ENCODE data around the gene NCLN.
"Not testable (repeated sequence)": the region's sequence is repeated elsewhere in the genome, so short reads cannot be mapped to it uniquely, and the experiment has no call there.

NCLN gene

DNA sequence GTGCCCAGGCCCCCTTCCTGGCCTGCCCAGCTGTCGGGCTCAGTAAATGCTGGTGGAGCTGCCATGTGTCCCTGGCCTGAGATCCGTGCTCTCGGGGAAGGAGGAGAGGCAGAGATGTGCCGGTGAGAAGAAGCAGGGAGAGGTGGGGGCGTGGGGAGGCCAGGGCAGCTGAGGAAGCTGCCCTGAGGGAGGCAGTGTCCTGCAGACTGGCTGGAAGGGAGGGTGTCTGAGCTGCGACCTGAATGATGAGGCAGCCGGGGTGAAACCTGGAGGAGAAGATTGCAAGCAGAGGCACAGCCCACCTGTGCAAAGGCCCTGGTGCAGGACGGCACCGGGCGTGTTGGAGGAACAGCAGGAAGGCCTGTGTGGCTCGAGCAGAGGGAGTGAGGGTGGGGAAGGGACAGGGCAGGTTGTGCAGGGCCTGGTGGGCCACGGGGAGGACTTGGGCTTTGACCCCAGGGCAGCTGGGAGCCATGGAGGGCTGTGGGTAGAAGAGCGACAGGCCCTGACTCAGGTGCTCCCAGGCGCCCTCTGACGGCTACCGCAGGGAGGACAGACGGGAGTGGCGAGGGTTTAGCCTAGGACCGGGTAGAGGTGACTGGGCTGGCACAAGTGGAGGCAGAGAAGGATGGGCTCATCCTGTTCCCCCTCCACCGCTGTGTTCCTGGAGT is 24.8 kb downstream of the NCLN start:
- no peak overlapping the region for H3K4me3 ChIP-seq (ENCODE audit: low read length)
- no peak for DNase-seq (ENCODE audit: low read depth, low spot score)

GRCh38 chr19:3211191-3211590 is 25.5 kb downstream of the NCLN start:
- no peak overlapping the region for H3K4me3 ChIP-seq (ENCODE audit: low read length)
- DNase-seq (ENCODE audit: low read depth, low spot score), result no peak

GRCh38 chr19:3213159-3213558 is 27.4 kb downstream of the NCLN start:
- DNase-seq (ENCODE audit: low read depth, low spot score), result no peak
- no peak overlapping the region for H3K4me3 ChIP-seq (ENCODE audit: low read length)

DNA sequence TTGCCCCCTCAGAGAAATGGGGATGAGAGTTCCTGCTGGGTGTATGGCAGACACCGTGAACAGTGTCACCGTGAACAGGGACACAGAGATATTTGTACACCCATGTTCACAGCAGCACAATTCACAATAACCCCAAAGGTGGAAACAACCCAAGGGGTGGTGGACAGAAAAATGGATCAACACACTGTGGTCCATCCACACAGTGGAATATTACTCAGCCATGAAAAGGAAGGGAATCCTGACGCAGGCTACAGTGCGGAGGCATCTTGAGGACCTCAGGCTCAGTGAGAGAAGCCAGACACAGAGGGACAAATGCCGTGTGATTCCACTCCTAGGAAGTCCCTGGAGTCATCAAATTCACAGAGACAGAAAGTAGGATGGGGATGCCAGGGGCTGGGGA is 31.1 kb downstream of the NCLN start:
- no peak overlapping the region for H3K4me3 ChIP-seq (ENCODE audit: low read length)
- no peak for DNase-seq (ENCODE audit: low read depth, low spot score)

DNA sequence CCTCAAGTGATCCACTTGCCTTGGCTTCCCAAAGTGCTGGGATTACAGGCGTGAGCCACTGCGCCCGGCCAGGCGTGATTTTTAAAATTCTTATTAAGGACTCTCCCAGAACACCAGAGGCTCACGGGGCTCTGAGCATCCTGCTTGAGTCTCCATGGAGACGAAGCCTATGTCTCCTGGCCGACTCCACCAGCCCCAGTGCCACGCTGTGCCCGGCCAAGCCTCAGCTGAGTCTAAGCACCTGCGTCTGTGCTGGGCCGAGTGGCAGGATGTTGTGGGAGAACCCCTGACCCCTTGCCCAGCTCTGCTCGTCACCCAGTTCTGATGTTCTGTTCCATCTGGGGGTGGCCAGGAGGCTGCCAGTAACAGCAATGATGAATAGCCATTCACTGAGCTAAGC is 34.8 kb downstream of the NCLN start:
- no peak for DNase-seq (ENCODE audit: low read depth, low spot score)
- no peak overlapping the region for H3K4me3 ChIP-seq (ENCODE audit: low read length)

- H3K4me3 ChIP-seq (ENCODE audit: low read length); DNase-seq (ENCODE audit: low read depth, low spot score): not testable (repeated sequence)
Measured at GRCh38 chr19:3221576-3221975, 35.8 kb downstream of the NCLN start.

DNA sequence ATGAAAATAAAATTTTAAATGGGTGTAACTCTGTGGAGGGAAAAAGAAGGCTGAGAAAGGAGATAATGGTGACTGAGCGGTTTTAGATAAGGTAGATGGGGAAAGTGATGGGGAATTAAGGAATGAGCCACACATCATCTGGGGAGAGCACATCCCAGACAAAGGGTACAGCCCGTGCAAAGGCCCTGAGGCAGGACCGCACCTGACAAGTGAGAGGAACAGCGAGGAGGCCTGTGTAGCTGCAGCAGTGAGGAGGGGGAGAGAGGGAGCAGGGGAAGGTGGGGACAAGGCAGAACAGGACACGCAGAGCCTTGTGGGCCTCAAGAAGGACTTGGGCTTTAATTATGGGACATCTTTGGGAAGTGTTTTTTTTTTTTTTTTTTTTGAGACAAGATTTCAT is 37.0 kb downstream of the NCLN start:
- DNase-seq (ENCODE audit: low read depth, low spot score), result no peak

DNA sequence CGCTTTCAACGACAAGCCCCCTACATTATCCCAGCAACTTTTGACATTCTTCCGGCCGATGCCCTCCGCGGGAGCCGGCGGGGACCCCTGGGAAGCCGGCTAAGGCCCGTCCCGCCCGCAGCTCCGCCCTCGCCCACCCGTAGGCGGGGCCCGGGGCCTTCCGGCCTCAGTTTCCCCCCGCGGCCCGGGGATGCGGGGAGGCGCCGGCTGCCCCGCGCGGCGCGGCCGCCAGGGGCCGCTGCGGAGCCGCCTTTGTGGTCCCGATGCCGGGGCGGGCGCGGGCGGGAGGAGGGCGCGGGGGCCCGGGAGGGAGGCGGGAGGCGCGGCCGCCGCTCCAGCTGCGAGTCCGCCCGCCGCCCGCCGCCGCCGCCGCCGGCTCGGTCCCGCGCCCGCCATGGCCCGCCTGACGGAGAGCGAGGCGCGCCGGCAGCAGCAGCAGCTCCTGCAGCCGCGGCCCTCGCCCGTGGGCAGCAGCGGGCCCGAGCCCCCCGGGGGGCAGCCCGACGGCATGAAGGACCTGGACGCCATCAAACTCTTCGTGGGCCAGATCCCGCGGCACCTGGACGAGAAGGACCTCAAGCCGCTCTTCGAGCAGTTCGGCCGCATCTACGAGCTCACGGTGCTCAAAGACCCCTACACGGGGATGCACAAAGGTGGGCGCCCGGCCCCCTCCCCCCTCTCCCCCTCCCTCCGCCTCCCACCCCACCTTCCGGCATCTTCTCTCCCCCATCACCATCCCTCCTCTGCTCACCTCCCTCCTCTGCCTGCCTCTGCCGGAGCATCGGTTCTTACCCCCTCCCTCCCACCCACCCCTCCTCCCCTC is 38.8 kb downstream of the NCLN start, which contains the start of gene CELF5:
Gene CELF5 (plus strand): TSS at position 316 of the 823 bp plus-strand sequence. CDS start 79 bp downstream, at position 395.
- H3K4me3 ChIP-seq (ENCODE audit: low read length), result peak within 1 kb of the TSS; percentile 49
- DNase-seq (ENCODE audit: low read depth, low spot score), result no peak

More for the DNA sequence above, 37.0 kb downstream of the NCLN start:
- no peak overlapping the region for H3K4me3 ChIP-seq (ENCODE audit: low read length)

DNA sequence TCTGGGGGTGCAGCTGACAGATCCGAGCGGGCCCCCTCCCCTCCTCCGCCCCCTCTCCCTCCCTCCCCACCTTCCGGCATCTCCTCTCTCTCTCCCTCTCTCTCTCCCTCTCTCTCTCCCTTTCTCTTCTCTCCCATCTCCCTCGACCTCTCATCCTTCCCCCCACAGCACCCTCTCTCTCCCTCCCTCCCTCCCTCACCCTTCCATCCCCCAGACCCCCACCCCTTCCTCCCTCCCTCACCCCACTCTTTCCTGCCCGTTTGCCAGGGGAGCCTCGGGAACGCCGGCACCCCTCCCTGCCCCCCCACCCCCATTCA is 39.4 kb downstream of the NCLN start:
- DNase-seq (ENCODE audit: low read depth, low spot score), result no peak
- no peak overlapping the region; the same call in 1 of the 2 replicates for H3K4me3 ChIP-seq (ENCODE audit: low read length)

- DNase-seq (ENCODE audit: low read depth, low spot score), result no peak
- no peak overlapping the region for H3K4me3 ChIP-seq (ENCODE audit: low read length)
Measured at GRCh38 chr19:3225677-3226093, 40.0 kb downstream of the NCLN start.

DNA sequence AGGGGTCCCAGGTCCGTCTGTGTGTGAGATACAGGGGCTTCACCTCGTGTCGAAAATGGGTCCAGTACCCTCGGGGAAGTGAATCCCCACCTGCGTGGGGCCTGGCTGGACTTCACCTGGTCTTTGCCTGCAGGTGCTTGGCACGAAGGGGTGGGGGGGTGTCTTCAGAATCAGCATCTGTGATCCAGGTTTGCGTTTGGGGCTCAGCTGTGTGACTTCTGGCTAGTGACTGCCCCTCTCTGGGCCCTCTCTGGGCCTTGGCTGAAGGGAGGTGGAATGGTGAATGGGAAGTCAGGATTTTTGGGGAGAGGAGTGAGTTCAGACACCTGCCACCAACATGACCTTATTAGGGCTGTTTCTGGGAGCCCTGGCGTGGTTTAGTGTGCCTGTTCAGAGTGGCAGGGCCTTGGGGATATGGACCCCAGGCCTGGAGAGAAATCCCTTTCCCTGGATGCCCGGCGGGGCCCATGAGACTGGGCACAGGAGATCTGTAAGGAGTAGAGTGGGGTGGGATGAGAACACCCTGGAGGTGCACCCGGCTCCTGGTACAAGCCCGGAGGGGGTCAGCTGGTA is 41.4 kb downstream of the NCLN start:
- no peak for DNase-seq (ENCODE audit: low read depth, low spot score)
- H3K4me3 ChIP-seq (ENCODE audit: low read length), result no peak overlapping the region

DNA sequence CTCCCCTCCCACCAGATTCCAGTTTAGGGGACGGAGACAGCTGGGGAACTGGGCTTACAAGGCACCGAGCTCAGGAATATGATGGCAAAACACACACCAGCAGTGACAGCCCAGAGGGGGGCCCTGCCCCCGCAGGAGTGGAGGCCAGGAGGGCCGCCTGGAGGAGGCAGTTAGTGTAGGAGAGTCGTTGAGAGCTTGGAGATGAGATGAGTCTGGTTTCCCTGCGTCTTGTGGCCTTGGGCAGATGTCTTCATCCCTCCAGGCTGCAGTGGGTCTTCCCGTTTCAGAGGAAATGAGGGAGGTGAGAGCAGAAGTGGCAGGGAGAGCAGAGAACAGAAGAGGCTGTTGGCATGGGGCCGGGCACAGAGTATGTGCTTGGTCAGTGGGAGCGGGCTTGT is 43.6 kb downstream of the NCLN start:
- H3K4me3 ChIP-seq (ENCODE audit: low read length), result no peak overlapping the region
- no peak for DNase-seq (ENCODE audit: low read depth, low spot score)

GRCh38 chr19:3229888-3230496 is 44.3 kb downstream of the NCLN start:
- H3K4me3 ChIP-seq (ENCODE audit: low read length), result no peak overlapping the region
- DNase-seq (ENCODE audit: low read depth, low spot score), result no peak

DNA sequence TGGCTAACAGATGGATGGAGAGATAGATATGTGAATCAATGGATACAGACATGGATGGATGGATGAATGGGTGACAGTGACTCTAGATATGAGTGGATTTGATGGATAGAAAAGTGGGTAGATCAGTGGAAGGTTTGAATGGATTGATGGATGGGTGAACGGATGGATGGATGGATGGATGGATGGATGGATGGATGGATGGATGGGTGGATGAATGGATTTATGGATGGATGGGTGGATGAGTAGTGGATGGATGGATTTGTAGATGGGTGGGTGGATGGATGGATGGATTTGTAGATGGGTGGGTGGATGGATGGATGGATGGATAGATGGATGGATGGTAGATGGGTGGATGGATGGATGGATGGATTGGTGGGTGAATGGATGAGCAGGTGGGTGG is 45.6 kb downstream of the NCLN start:
- no peak overlapping the region for H3K4me3 ChIP-seq (ENCODE audit: low read length)
- DNase-seq (ENCODE audit: low read depth, low spot score), result no peak

DNA sequence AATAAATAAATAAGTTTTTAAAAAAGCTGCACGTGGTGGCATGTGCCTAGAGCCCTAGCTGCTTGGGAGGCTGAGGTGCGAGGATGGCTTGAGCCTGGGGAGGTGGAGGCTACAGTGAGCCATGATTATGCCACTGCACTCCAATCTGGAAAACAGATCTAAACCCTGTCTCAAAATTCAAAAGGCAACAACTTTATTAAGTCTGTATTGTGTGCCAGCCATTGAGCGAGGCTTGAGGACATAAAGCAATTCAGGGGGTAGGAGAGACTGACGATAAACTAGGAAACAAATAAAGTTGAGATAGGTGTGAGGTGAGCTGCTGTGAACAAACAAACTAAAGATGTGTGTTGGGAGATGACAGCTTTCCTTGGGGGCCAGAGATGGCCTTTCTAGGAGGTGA is 47.4 kb downstream of the NCLN start:
- no peak for DNase-seq (ENCODE audit: low read depth, low spot score)

GRCh38 chr19:3233831-3234230 is 48.1 kb downstream of the NCLN start:
- DNase-seq (ENCODE audit: low read depth, low spot score), result no peak
- no peak overlapping the region for H3K4me3 ChIP-seq (ENCODE audit: low read length)

More for the DNA sequence above, 47.4 kb downstream of the NCLN start:
- H3K4me3 ChIP-seq (ENCODE audit: low read length), result no peak overlapping the region

GRCh38 chr19:3234800-3235199 is 49.1 kb downstream of the NCLN start:
- DNase-seq (ENCODE audit: low read depth, low spot score), result no peak
- H3K4me3 ChIP-seq (ENCODE audit: low read length), result no peak overlapping the region

GRCh38 chr19:3235604-3236003 is 49.9 kb downstream of the NCLN start:
- not testable (repeated sequence) for H3K4me3 ChIP-seq (ENCODE audit: low read length); DNase-seq (ENCODE audit: low read depth, low spot score)

DNA sequence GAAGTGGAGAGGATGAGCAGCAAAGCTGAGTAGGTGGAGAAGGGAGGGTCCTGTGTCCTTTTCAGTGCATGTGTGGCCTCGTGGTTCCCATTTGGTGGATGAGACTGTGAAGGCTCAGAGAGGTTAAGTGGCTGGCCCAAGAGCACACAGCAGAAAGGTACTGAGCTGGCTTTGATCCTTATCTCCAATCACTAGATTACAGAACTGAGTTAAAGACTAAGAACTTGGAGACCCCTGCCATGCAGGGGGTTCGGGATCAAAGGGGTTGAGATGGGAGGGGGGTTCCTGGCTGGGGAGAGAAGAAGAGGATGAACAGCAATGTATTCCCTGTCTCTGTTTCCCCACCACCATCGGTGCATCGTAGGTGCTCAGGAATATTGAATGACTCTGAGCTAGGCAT is 50.5 kb downstream of the NCLN start:
- DNase-seq (ENCODE audit: low read depth, low spot score), result no peak
- H3K4me3 ChIP-seq (ENCODE audit: low read length), result no peak overlapping the region

DNA sequence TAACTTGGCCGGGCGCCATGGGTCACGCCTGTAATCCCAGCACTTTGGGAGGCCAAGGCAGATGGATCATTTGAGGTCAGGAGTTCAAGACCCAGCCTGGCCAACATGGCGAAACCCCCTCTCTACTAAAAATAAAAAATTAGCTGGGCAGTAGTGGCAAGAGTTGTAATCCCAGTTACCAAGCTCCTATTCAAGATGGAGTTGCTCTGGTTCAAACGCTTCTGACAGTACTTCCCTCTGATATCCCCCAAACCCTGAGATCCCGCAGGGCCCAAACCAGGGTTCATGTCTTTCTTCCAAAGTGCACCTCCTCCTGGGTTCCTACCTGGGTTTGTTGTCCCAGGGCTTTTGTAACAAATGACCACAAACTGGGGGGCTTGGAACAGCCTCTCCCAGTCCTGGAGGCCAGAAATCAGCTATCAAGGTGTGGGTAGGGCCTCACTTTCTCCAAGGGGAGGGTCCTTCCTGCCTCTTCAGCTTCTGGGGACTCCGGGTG is 52.4 kb downstream of the NCLN start:
- no peak overlapping the region for H3K4me3 ChIP-seq (ENCODE audit: low read length)
- no peak for DNase-seq (ENCODE audit: low read depth, low spot score)
